ENCODE data around the gene UBAC1. TPM values are rescaled to one million over a fixed set of nuclear protein-coding genes. Genes with fewer than 3 reads are reported as not detected.
"Not testable (repeated sequence)": the region's sequence is repeated elsewhere in the genome, so short reads cannot be mapped to it uniquely, and the experiment has no call there.

UBAC1 gene
- total and polyA plus RNA-seq, 7 donors: 71.1 to 261 (median 162) TPM

GRCh38 chr9:135896205-135896604 lies 65.0 kb downstream of the UBAC1 start:
- no peak for ATAC-seq
- DNase-seq: no peak
- H3K36me3 ChIP-seq (ENCODE audit: insufficient read depth in 1 of 2, low read depth in 1 of 2): no peaks in the 10 kb centered on the region
- H3K27me3 ChIP-seq (ENCODE audit: insufficient read depth in 3 of 3, low read length in 2 of 3): no peaks in the 10 kb centered on the region
- no peak overlapping the region for H3K27ac ChIP-seq
- TF ChIP-seq CTCF (IDR thresholded peaks at IDR 0.05): no peak
- WGBS, 3 donors: 93 to 96% (median 96%) methylated on average over 3 of the region's 3 CpGs
- no peak overlapping the region for H3K4me3 ChIP-seq
- H3K9me3 ChIP-seq: no peaks in the 10 kb centered on the region
- peaks cover 19% of the 10 kb centered on the region for H3K4me1 ChIP-seq
- intact Hi-C loops (cut with DNase I): no loop called here

- intact Hi-C loops (cut with DNase I): no loop called here
- no peaks in the 10 kb centered on the region for H3K27me3 ChIP-seq (ENCODE audit: insufficient read depth in 3 of 3, low read length in 2 of 3)
- no peaks in the 10 kb centered on the region for H3K36me3 ChIP-seq (ENCODE audit: insufficient read depth in 1 of 2, low read depth in 1 of 2)
- H3K4me1 ChIP-seq: peaks cover 28% of the 10 kb centered on the region
- ATAC-seq: no peak
- H3K9me3 ChIP-seq: no peaks in the 10 kb centered on the region
- H3K4me3 ChIP-seq: no peak overlapping the region
- H3K27ac ChIP-seq: no peak overlapping the region
- no peak for DNase-seq
- 96 to 99% (median 98%) methylated on average over 4 of the region's 4 CpGs for WGBS, 3 donors
- TF ChIP-seq CTCF (IDR thresholded peaks at IDR 0.05): no peak
Observed at GRCh38 chr9:135895202-135895848, 65.8 kb downstream of the UBAC1 start.

- Histone ChIP-seq H3K27ac (no peak overlapping the region), H3K27me3 (ENCODE audit: insufficient read depth in 3 of 3, low read length in 2 of 3) (no peaks in the 10 kb centered on the region), H3K9me3 (no peaks in the 10 kb centered on the region), H3K4me1 (peaks cover 42% of the 10 kb centered on the region), H3K36me3 (ENCODE audit: insufficient read depth in 1 of 2, low read depth in 1 of 2) (no peaks in the 10 kb centered on the region), H3K4me3 (no peak overlapping the region)
- no peak for TF ChIP-seq CTCF (IDR thresholded peaks at IDR 0.05)
- 72 to 85% (median 84%) methylated on average over 1 of the region's 1 CpG for WGBS, 3 donors
- intact Hi-C loops (cut with DNase I): no loop called here
- ATAC-seq: no peak
- no peak for DNase-seq
Observed at GRCh38 chr9:135893104-135893503, 68.1 kb downstream of the UBAC1 start.

GRCh38 chr9:135892327-135892726 lies 68.8 kb downstream of the UBAC1 start:
- DNase-seq; H3K27me3 ChIP-seq (ENCODE audit: insufficient read depth in 3 of 3, low read length in 2 of 3); H3K4me3 ChIP-seq; ATAC-seq; H3K27ac ChIP-seq; intact Hi-C loops (cut with DNase I); H3K9me3 ChIP-seq; H3K36me3 ChIP-seq (ENCODE audit: insufficient read depth in 1 of 2, low read depth in 1 of 2): not testable (repeated sequence)
- 88 to 92% (median 90%) methylated on average over 6 of the region's 6 CpGs for WGBS, 3 donors
- H3K4me1 ChIP-seq: peaks cover 47% of the 10 kb centered on the region

- TF ChIP-seq CTCF (IDR thresholded peaks at IDR 0.05): no peak
- ATAC-seq (no peak), DNase-seq (no peak)
- H3K27ac ChIP-seq: no peak overlapping the region
- no peak overlapping the region for H3K4me3 ChIP-seq
- intact Hi-C loops (cut with DNase I): no loop called here
- WGBS, 3 donors: 57 to 73% (median 67%) methylated on average over 8 of the region's 8 CpGs
- no peaks in the 10 kb centered on the region for H3K36me3 ChIP-seq (ENCODE audit: insufficient read depth in 1 of 2, low read depth in 1 of 2)
- peaks cover 59% of the 10 kb centered on the region for H3K4me1 ChIP-seq
- H3K9me3 ChIP-seq: no peaks in the 10 kb centered on the region
- H3K27me3 ChIP-seq (ENCODE audit: insufficient read depth in 3 of 3, low read length in 2 of 3): no peaks in the 10 kb centered on the region
Observed at GRCh38 chr9:135891027-135891631, 70.0 kb downstream of the UBAC1 start.

Measured in psoas muscle (tissue), 8 donors.